ENCODE results near the gene SALL4.

GRCh38 chr20:51759769-51760510, 42.4 kb downstream of the SALL4 start:
- no peak for TF ChIP-seq POLR2A (IDR thresholded peaks at IDR 0.05)
- TF ChIP-seq POLR2AphosphoS5 (IDR thresholded peaks at IDR 0.05) = no peak
- TF ChIP-seq CTCF (IDR thresholded peaks at IDR 0.05) = no peak

Measured in prostate gland (tissue), 2 donors.